Measurements from ENCODE around the gene FRAT1. TPM values are rescaled to one million over a fixed set of nuclear protein-coding genes. Genes with fewer than 3 reads are reported as not detected.

The FRAT1 gene
- total and polyA plus RNA-seq, 10 of the 15 experiments (the other 5 are each of a cell fraction or from before 2014, with no cell fraction given), result 0.07 to 0.73 (median 0.26) TPM

- Histone ChIP-seq H3K27ac (ENCODE audit: control insufficient read depth, insufficient read depth) (no peak overlapping the region), H3K4me1 (ENCODE audit: control insufficient read depth, insufficient read depth, low read length) (no peaks in the 10 kb centered on the region), H3K9ac (ENCODE audit: control insufficient read depth, insufficient read depth, low read length) (no peak overlapping the region), H3K27me3 (replicated peaks in 1 of 2; ENCODE audit: control insufficient read depth in 2 of 2, insufficient read depth in 2 of 2, low read length in 1 of 2) (no peaks in the 10 kb centered on the region; a peak in 1 of 4 replicates), H4K20me1 (ENCODE audit: control insufficient read depth, insufficient read depth) (no peaks in the 10 kb centered on the region), H3K4me2 (ENCODE audit: control insufficient read depth, insufficient read depth) (no peak overlapping the region), H3K36me3 (ENCODE audit: control insufficient read depth in 2 of 2, insufficient read depth in 2 of 2, low read length in 1 of 2) (no peaks in the 10 kb centered on the region), H2AFZ (ENCODE audit: control insufficient read depth, low read depth, low read length) (no peak overlapping the region), H3K9me3 (replicated peaks; ENCODE audit: control insufficient read depth, insufficient read depth, low read length) (no peaks in the 10 kb centered on the region), H3K79me2 (ENCODE audit: control insufficient read depth, insufficient read depth, low read length) (no peaks in the 10 kb centered on the region), H3K4me3 (no peak overlapping the region)
- CTCF ChIA-PET, result no interaction called here
- POLR2A ChIA-PET, result no interaction called here
- TF ChIP-seq KDM1A (IDR thresholded peaks at IDR 0.05; ENCODE audit: borderline replicate concordance) (no peak), USF2 (IDR thresholded peaks at IDR 0.05; ENCODE audit: borderline replicate concordance, low read depth, low read length) (no peak), ZBED1 (IDR thresholded peaks at IDR 0.05; ENCODE audit: borderline replicate concordance) (no peak), PBX3 (IDR thresholded peaks at IDR 0.05; ENCODE audit: insufficient replicate concordance, low read depth, low read length) (no peak), JUNB (IDR thresholded peaks at IDR 0.05) (no peak), RAD51 (IDR thresholded peaks at IDR 0.05) (no peak), EGR1 (IDR thresholded peaks at IDR 0.05; ENCODE audit: borderline replicate concordance in 1 of 2, low read depth in 2 of 2, low read length in 2 of 2) (no peak), NFIC (IDR thresholded peaks at IDR 0.05; ENCODE audit: low read depth, low read length) (no peak), ZNF622 (IDR thresholded peaks at IDR 0.05) (no peak), RUNX3 (IDR thresholded peaks at IDR 0.05; ENCODE audit: low read length) (no peak), KLF5 (IDR thresholded peaks at IDR 0.05; ENCODE audit: partially characterized antibody) (no peak), CEBPZ (IDR thresholded peaks at IDR 0.05; ENCODE audit: low read depth, low read length) (no peak), ZNF207 (IDR thresholded peaks at IDR 0.05; ENCODE audit: borderline replicate concordance) (no peak), RFX5 (IDR thresholded peaks at IDR 0.05; ENCODE audit: low read depth, low read length) (no peak), BRCA1 (IDR thresholded peaks at IDR 0.05; ENCODE audit: low read depth, low read length) (no peak), WRNIP1 (IDR thresholded peaks at IDR 0.05; ENCODE audit: borderline replicate concordance, low read depth, low read length) (no peak), TBL1XR1 (IDR thresholded peaks at IDR 0.05; ENCODE audit: low read depth, low read length) (no peak), REST (IDR thresholded peaks at IDR 0.05; ENCODE audit: low read depth, low read length) (no peak)
- SMC1A ChIA-PET (ENCODE audit: uncharacterized antibody, unreplicated experiment), result interaction anchor here (0.6 kb wide), 1 partner anchor 111 kb away, joined by 3 read pairs; no protein-coding TSS in a partner anchor
- FAIRE-seq, result no peak
- ATAC-seq, result no peak
- WGBS (ENCODE audit: insufficient coverage, insufficient replicate concordance, low lambda C conversion rate, missing lambda C conversion rate), result 30% methylated on average over 3 of the region's 3 CpGs
- BruUV-seq (replicated peaks), result no TSS peak
- RAD21 ChIA-PET (ENCODE audit: unreplicated experiment), result no interaction called here
- DNase-seq (ENCODE audit: low read depth, low spot score), result no peak
- intact Hi-C loops (cut with micrococcal nuclease; ENCODE audit: unreplicated experiment), result no loop called here
- in situ Hi-C loops (cut with MboI), result no loop called here
Observed at GRCh38 chr10:97298223-97298571, 20.9 kb upstream of the FRAT1 start.
